H1 (cell line): ENCODE results near the gene ECPAS. TPM values are rescaled to one million over a fixed set of nuclear protein-coding genes. Genes with fewer than 3 reads are reported as not detected.
A peak's percentile ranks its signal among the peaks of the same experiment; 100 is the strongest.

Experiments used
- ATF2 ChIP-seq: IDR thresholded peaks from 2 replicates; pipeline ENCODE4 v1.6.1; 2012; ENCODE audit warnings: low read length, inconsistent platforms
- BACH1 ChIP-seq: IDR thresholded peaks from 2 replicates; pipeline ENCODE4 v1.6.1; 2012; ENCODE audit warnings: low read length, improper control_type of control experiment
- RAD21 ChIP-seq, 2 experiments: IDR thresholded peaks in 1 of 2; conservative IDR thresholded peaks in 1 of 2; 2 replicates each; pipeline ENCODE4 v1.6.1; 2011; ENCODE audit warnings: low read depth in 2 of 2, low read length in 2 of 2, improper control_type of control experiment in 1 of 2, inconsistent platforms in 1 of 2, mild to moderate bottlenecking in 1 of 2, moderate library complexity in 1 of 2
- SP2 ChIP-seq: IDR thresholded peaks from 2 replicates; pipeline ENCODE4 v1.6.1; 2012; ENCODE audit warnings: mild to moderate bottlenecking, low read length, inconsistent platforms
- TCF12 ChIP-seq: IDR thresholded peaks from 2 replicates; pipeline ENCODE4 v1.6.1; 2011; ENCODE audit warnings: low read depth, mild to moderate bottlenecking, low read length
- polyA plus RNA-seq, 7 experiments: library from polyadenylated mRNA; depleted of rRNA in 3 of 7; stranded (reverse) in 5 of 7; unstranded in 2 of 7; fragments of >200 nt in 5 of 7; fragments of 200-250 nt in 2 of 7; gene quantifications; 1 replicate in 5 of 7; 2 replicates in 1 of 7; 4 replicates in 1 of 7; pipeline versions ENCODE4 v1.2.1 to v1.2.3, GENCODE V29; 2011 to 2013; ENCODE audit warnings: missing spikeins in 2 of 7, mixed read lengths in 2 of 7
- total RNA-seq: library from RNA; stranded (reverse); fragmentation: NEBNext Ultra II Directional; extraction: Animal tissue kit (Norgen Biotek cat#: 25700); gene quantifications from 2 replicates; pipeline ENCODE4 v1.2.1, GENCODE V29; 2021

The ECPAS gene
- total and polyA plus RNA-seq, 2 of the 8 experiments (the other 6 are each of a cell fraction or from before 2014, with no cell fraction given): 20.9 to 131 TPM

GRCh38 chr9:111529787-111530186, 45.6 kb upstream of the ECPAS start (continued):
- TF ChIP-seq TCF12 (no peak), BACH1 (no peak), ATF2 (peak; percentile 59; the same call in 1 of the 2 replicates), SP2 (no peak), RAD21 (IDR thresholded peaks at IDR 0.05 in 1 of 2, conservative IDR thresholded peaks at IDR 0.05 in 1 of 2; ENCODE audit: low read depth in 2 of 2, low read length in 2 of 2) (no peak)
